ENCODE data around the gene COMMD6.
"Not testable (repeated sequence)": the region's sequence is repeated elsewhere in the genome, so short reads cannot be mapped to it uniquely, and the experiment has no call there.

The COMMD6 gene

GRCh38 chr13:75537401-75538365 is at the start of gene COMMD6:
COMMD6 (minus strand) TSS chr13:75537841; CDS start chr13:75537805, 36 bp downstream.
- DNase-seq, result peak; percentile 93

- no peak for DNase-seq
Measured at GRCh38 chr13:75585153-75585552, 47.5 kb upstream of the COMMD6 start.

GRCh38 chr13:75583091-75583490 is 45.5 kb upstream of the COMMD6 start:
- DNase-seq, result no peak

GRCh38 chr13:75581874-75582640 is 44.4 kb upstream of the COMMD6 start:
- DNase-seq, result no peak

GRCh38 chr13:75579529-75579928 is 41.9 kb upstream of the COMMD6 start:
- no peak for DNase-seq

- no peak for DNase-seq
Measured at GRCh38 chr13:75569576-75569975, 31.9 kb upstream of the COMMD6 start.

GRCh38 chr13:75566658-75567057 is 29.0 kb upstream of the COMMD6 start:
- DNase-seq, result no peak

GRCh38 chr13:75558145-75558840 is 20.7 kb upstream of the COMMD6 start:
- no peak for DNase-seq

GRCh38 chr13:75556961-75557360 is 19.3 kb upstream of the COMMD6 start:
- DNase-seq, result no peak

GRCh38 chr13:75555836-75556235 is 18.2 kb upstream of the COMMD6 start:
- no peak for DNase-seq

GRCh38 chr13:75554981-75555380 is 17.3 kb upstream of the COMMD6 start:
- DNase-seq, result no peak

GRCh38 chr13:75554464-75554863 is 16.8 kb upstream of the COMMD6 start:
- no peak for DNase-seq

- no peak for DNase-seq
Measured at GRCh38 chr13:75550159-75550567, 12.5 kb upstream of the COMMD6 start.

- DNase-seq, result peak; percentile 91
Measured at GRCh38 chr13:75549262-75550158, 11.9 kb upstream of the COMMD6 start, which contains the start of gene UCHL3. UCHL3 (plus strand) TSS chr13:75549791; CDS start chr13:75549821, 30 bp downstream.

GRCh38 chr13:75547917-75548316 is 10.3 kb upstream of the COMMD6 start:
- DNase-seq, result no peak

GRCh38 chr13:75545386-75545785 is 7.7 kb upstream of the COMMD6 start:
- not testable (repeated sequence) for DNase-seq

GRCh38 chr13:75544681-75545330 is 7.2 kb upstream of the COMMD6 start:
- DNase-seq, result no peak

GRCh38 chr13:75541961-75542360 is 4.3 kb upstream of the COMMD6 start:
- DNase-seq, result no peak

- DNase-seq, result no peak
Measured at GRCh38 chr13:75541287-75541686, 3.6 kb upstream of the COMMD6 start.

GRCh38 chr13:75533861-75534260 is 3.8 kb downstream of the COMMD6 start:
- DNase-seq, result no peak

GRCh38 chr13:75530549-75530961 is 7.1 kb downstream of the COMMD6 start:
- no peak for DNase-seq
